Measurements from ENCODE around the gene RPS23.

DNA sequence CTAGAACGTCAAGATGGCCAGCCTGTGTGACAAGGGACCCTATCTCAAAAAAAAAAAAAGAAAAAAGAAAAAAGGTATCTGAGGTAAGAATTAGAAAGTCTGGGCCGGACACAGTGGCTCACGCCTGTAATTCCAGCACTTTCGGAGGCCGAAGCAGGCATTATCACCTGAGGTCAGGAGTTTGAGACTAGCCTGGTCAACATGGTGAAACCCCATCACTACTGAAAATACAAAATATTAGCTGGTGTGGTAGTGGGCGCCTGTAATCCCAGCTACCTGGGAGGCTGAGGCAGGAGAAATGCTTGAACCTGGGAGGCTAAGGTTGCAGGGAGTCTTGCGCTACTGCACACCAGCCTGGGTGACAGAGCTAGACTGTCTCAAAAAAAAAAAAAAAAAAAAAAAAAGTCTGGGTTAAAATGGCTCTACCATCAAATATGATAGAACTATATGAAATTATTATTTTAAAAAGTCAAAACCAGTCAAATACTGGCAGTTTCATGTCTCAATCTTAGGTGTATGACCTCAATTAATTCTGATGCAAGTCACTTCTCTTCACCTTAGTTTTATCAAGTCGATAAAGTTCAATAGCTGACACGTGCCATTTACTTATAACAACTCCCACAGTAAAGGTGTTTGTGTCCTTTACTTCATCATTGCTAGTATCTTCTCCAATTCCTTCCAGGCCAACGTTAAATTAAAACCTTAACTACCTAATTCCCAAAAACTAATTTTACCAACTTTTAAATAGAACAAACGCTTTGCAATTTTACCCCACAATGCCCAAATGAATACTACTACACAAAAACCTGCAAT is 1.1 kb downstream of the RPS23 start:
- TF ChIP-seq, protein P1, sequence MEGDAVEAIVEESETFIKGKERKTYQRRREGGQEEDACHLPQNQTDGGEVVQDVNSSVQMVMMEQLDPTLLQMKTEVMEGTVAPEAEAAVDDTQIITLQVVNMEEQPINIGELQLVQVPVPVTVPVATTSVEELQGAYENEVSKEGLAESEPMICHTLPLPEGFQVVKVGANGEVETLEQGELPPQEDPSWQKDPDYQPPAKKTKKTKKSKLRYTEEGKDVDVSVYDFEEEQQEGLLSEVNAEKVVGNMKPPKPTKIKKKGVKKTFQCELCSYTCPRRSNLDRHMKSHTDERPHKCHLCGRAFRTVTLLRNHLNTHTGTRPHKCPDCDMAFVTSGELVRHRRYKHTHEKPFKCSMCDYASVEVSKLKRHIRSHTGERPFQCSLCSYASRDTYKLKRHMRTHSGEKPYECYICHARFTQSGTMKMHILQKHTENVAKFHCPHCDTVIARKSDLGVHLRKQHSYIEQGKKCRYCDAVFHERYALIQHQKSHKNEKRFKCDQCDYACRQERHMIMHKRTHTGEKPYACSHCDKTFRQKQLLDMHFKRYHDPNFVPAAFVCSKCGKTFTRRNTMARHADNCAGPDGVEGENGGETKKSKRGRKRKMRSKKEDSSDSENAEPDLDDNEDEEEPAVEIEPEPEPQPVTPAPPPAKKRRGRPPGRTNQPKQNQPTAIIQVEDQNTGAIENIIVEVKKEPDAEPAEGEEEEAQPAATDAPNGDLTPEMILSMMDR (conservative IDR thresholded peaks at IDR 0.05): no peak
- TF ChIP-seq ZFX (IDR thresholded peaks at IDR 0.05): no peak

All from C4-2B (cell line).